Coronary artery (tissue), 2 donors: Measurements from ENCODE around the gene POMT1.

ENCODE experiments used
- DNase-seq: peaks from one replicate; pipeline ENCODE4 v3.0.0-alpha.2; 2017; ENCODE audit warnings: low spot score
- H3K27ac ChIP-seq, 2 donors: fragments of 200-600 bp; sonication (generic); one replicate each; pipeline ENCODE4 v1.5.1; 2016 to 2019
- H3K4me3 ChIP-seq: fragments of 200-600 bp; sonication (generic); 2 replicates; pipeline ENCODE4 v1.5.1; 2016; ENCODE audit warnings: mild to moderate bottlenecking, moderate library complexity
- TF ChIP-seq, protein P1 (sequence below): fragments of 200-600 bp; sonication (generic); IDR thresholded peaks from one replicate; pipeline ENCODE4 v1.5.1; 2019; ENCODE audit warnings: antibody characterized with exemption

Gene POMT1

GRCh38 chr9:131555841-131556673 is 53.3 kb downstream of the POMT1 start:
- TF ChIP-seq, protein P1, sequence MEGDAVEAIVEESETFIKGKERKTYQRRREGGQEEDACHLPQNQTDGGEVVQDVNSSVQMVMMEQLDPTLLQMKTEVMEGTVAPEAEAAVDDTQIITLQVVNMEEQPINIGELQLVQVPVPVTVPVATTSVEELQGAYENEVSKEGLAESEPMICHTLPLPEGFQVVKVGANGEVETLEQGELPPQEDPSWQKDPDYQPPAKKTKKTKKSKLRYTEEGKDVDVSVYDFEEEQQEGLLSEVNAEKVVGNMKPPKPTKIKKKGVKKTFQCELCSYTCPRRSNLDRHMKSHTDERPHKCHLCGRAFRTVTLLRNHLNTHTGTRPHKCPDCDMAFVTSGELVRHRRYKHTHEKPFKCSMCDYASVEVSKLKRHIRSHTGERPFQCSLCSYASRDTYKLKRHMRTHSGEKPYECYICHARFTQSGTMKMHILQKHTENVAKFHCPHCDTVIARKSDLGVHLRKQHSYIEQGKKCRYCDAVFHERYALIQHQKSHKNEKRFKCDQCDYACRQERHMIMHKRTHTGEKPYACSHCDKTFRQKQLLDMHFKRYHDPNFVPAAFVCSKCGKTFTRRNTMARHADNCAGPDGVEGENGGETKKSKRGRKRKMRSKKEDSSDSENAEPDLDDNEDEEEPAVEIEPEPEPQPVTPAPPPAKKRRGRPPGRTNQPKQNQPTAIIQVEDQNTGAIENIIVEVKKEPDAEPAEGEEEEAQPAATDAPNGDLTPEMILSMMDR: no peak
- no peak overlapping the region for H3K4me3 ChIP-seq
- no peak for DNase-seq
- no peak overlapping the region for H3K27ac ChIP-seq

GRCh38 chr9:131557855-131558548 is 55.3 kb downstream of the POMT1 start:
- Histone ChIP-seq H3K4me3 (no peak overlapping the region), H3K27ac (no peak overlapping the region)
- TF ChIP-seq, protein P1: no peak
- no peak for DNase-seq

GRCh38 chr9:131559421-131560000 is 56.8 kb downstream of the POMT1 start:
- no peak overlapping the region for H3K4me3 ChIP-seq
- DNase-seq: no peak
- TF ChIP-seq, protein P1: no peak
- H3K27ac ChIP-seq: no peak overlapping the region

- DNase-seq: no peak
- TF ChIP-seq, protein P1: no peak
- no peak overlapping the region for H3K27ac ChIP-seq
- H3K4me3 ChIP-seq: no peak overlapping the region
Measured at GRCh38 chr9:131562032-131562959, 59.6 kb downstream of the POMT1 start.

- Histone ChIP-seq H3K27ac (no peak overlapping the region), H3K4me3 (no peak overlapping the region)
- no peak for DNase-seq
- TF ChIP-seq, protein P1: no peak
Measured at GRCh38 chr9:131565369-131565768, 62.7 kb downstream of the POMT1 start.

DNA sequence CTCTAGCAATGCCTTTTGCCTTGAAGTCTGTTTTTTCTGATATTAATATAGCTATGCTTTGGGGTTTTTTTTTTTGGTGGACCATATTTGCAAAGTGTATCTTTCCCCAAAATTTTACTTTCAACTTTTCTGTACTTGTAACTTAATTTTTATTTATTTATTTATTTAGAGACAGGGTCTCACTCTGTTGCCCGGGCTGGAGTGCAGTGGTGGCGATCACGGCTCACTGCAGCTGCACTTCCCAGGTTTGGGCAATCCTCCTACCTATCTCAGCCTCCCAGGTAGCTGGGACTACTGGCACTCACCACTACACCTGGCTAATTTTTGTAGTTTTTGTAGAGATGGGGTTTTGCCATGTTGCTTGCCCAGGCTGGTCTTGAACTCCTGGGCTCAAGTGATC is 63.4 kb downstream of the POMT1 start:
- Histone ChIP-seq H3K27ac (no peak overlapping the region), H3K4me3 (no peak overlapping the region)
- TF ChIP-seq, protein P1: no peak
- DNase-seq: no peak
